Smooth muscle cell (in vitro differentiated cells): ENCODE results near the gene ZFYVE26. TPM values are rescaled to one million over a fixed set of nuclear protein-coding genes. Genes with fewer than 3 reads are reported as not detected.
"Not testable (repeated sequence)": the region's sequence is repeated elsewhere in the genome, so short reads cannot be mapped to it uniquely, and the experiment has no call there.

Experiments used
- DNase-seq: peaks from one replicate; lab custom pipeline; 2025; ENCODE audit not compliant: unreplicated experiment; lab: John Stamatoyannopoulos, UW
- H2AFZ ChIP-seq: fragments of 200-600 bp; sonication (generic); 2 replicates; pipeline ENCODE4 v1.6.0; 2016; ENCODE audit warnings: antibody characterized with exemption, low read depth, mild to moderate bottlenecking
- H3F3A ChIP-seq: fragments of 200-600 bp; sonication (generic); 2 replicates; pipeline ENCODE4 v1.6.0; 2017; ENCODE audit warnings: antibody characterized with exemption, low read depth
- H3K27ac ChIP-seq: fragments of 200-600 bp; sonication (generic); 2 replicates; pipeline ENCODE4 v1.5.1; 2016; ENCODE audit warnings: low read depth, mild to moderate bottlenecking
- H3K27me3 ChIP-seq: fragments of 200-600 bp; sonication (generic); 2 replicates; pipeline ENCODE4 v1.6.1; 2016; ENCODE audit warnings: low read depth, mild to moderate bottlenecking
- H3K36me3 ChIP-seq: fragments of 200-600 bp; sonication (generic); 2 replicates; pipeline ENCODE4 v1.5.1; 2016; ENCODE audit warnings: low read depth
- H3K4me1 ChIP-seq: fragments of 200-600 bp; sonication (generic); 2 replicates; pipeline ENCODE4 v1.5.1; 2016; ENCODE audit warnings: low read depth
- H3K4me2 ChIP-seq: fragments of 200-600 bp; sonication (generic); 2 replicates; pipeline ENCODE4 v1.6.0; 2016; ENCODE audit warnings: mild to moderate bottlenecking
- H3K4me3 ChIP-seq: fragments of 200-600 bp; sonication (generic); 2 replicates; pipeline ENCODE4 v1.5.1; 2016; ENCODE audit warnings: mild to moderate bottlenecking
- H3K79me2 ChIP-seq: fragments of 200-600 bp; sonication (generic); 2 replicates; pipeline ENCODE4 v1.6.0; 2016; ENCODE audit warnings: low read depth, mild to moderate bottlenecking
- H3K9ac ChIP-seq: fragments of 200-600 bp; sonication (generic); 2 replicates; pipeline ENCODE4 v1.6.0; 2016; ENCODE audit warnings: low read depth
- H3K9me3 ChIP-seq: fragments of 200-600 bp; sonication (generic); replicated peaks from 2 replicates; pipeline ENCODE4 v1.5.1; 2016; ENCODE audit warnings: low read depth
- H4K20me1 ChIP-seq: fragments of 200-600 bp; sonication (generic); 2 replicates; pipeline ENCODE4 v1.6.0; 2016; ENCODE audit warnings: low read depth
- CTCF ChIP-seq: fragments of 200-600 bp; sonication (generic); IDR thresholded peaks from 2 replicates; pipeline ENCODE4 v1.5.1; 2017; ENCODE audit warnings: borderline replicate concordance, mild to moderate bottlenecking, antibody characterized with exemption; ENCODE audit not compliant: insufficient read depth, poor library complexity, severe bottlenecking
- WGBS: methylation state at CpG from one replicate; pipeline ENCODE4 v1.1.7; 2016; ENCODE audit warnings: low lambda C conversion rate; 5-methylcytosine and 5-hydroxymethylcytosine counted together
- polyA plus RNA-seq: library from polyadenylated mRNA; unstranded; fragments of >200 nt; fragmentation: Nextera tagmentation; extraction: Ambion mirVana; gene quantifications from 2 replicates; pipeline ENCODE4 v1.2.1, GENCODE V29; 2016
- total RNA-seq: library from RNA; depleted of rRNA; stranded (reverse); fragments of >200 nt; gene quantifications from 2 replicates; pipeline ENCODE4 v1.2.3, GENCODE V29; 2014

Gene ZFYVE26
- total and polyA plus RNA-seq, 2 experiments from 2014 or later, result 4.5 to 42.7 TPM

- Histone ChIP-seq H3K4me1 (no peaks in the 10 kb centered on the region), H3K4me3 (no peak overlapping the region), H2AFZ (no peak overlapping the region), H3K27ac (no peak overlapping the region), H3K9ac (no peak overlapping the region), H3K4me2 (no peak overlapping the region), H3K27me3 (peaks cover 11% of the 10 kb centered on the region), H3K79me2 (no peaks in the 10 kb centered on the region), H3K36me3 (no peaks in the 10 kb centered on the region), H3F3A (no peaks in the 10 kb centered on the region), H4K20me1 (no peaks in the 10 kb centered on the region), H3K9me3 (no peaks in the 10 kb centered on the region)
- no peak for TF ChIP-seq CTCF
- WGBS, result 66% methylated on average over 3 of the region's 3 CpGs
- DNase-seq, result no peak
These were observed 94.1 kb downstream of the ZFYVE26 start for GRCh38 chr14:67722293-67722692.

- H3K36me3 ChIP-seq, result no peaks in the 10 kb centered on the region
- H3K4me3 ChIP-seq, result no peak overlapping the region
- no peaks in the 10 kb centered on the region for H3F3A ChIP-seq
- H3K27ac ChIP-seq, result no peak overlapping the region
- H4K20me1 ChIP-seq, result no peaks in the 10 kb centered on the region
- no peaks in the 10 kb centered on the region for H3K9me3 ChIP-seq
- 77% methylated on average over 5 of the region's 5 CpGs for WGBS
- no peaks in the 10 kb centered on the region for H3K4me1 ChIP-seq
- H3K9ac ChIP-seq, result no peak overlapping the region
- no peaks in the 10 kb centered on the region for H3K79me2 ChIP-seq
- no peak for TF ChIP-seq CTCF
- H3K4me2 ChIP-seq, result no peak overlapping the region
- peaks cover 11% of the 10 kb centered on the region for H3K27me3 ChIP-seq
- H2AFZ ChIP-seq, result no peak overlapping the region
- no peak for DNase-seq
These were observed 94.5 kb downstream of the ZFYVE26 start for GRCh38 chr14:67721875-67722274.

DNA sequence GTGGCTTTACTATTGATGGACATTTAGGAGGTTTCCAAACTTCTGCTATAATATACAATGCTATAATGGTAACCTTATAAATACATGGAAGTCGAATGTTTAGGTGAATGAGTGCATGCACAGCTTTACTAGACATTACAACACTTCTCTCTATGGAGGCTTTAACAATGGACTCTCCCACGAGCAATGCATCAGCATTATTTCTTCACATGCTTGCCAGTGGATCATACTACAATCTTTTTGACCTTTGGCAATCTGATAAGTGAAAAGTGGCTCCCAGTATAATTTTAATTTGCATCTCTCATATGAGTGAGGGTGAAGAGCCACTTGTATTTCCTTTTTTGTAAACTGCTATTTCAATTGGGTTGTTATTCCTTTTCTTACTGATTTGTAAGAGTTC is 96.5 kb downstream of the ZFYVE26 start:
- no peaks in the 10 kb centered on the region for H3K79me2 ChIP-seq
- no peak overlapping the region for H3K4me2 ChIP-seq
- H3F3A ChIP-seq, result no peaks in the 10 kb centered on the region
- peaks cover 11% of the 10 kb centered on the region for H3K27me3 ChIP-seq
- no peaks in the 10 kb centered on the region for H3K9me3 ChIP-seq
- DNase-seq, result no peak
- no peak overlapping the region for H3K9ac ChIP-seq
- no peaks in the 10 kb centered on the region for H3K36me3 ChIP-seq
- H2AFZ ChIP-seq, result no peak overlapping the region
- no peaks in the 10 kb centered on the region for H3K4me1 ChIP-seq
- no peak overlapping the region for H3K4me3 ChIP-seq
- WGBS, result 50% methylated on average over 2 of the region's 2 CpGs
- no peak overlapping the region for H3K27ac ChIP-seq
- H4K20me1 ChIP-seq, result no peaks in the 10 kb centered on the region
- TF ChIP-seq CTCF, result no peak

- H3K4me2 ChIP-seq, H3K27ac ChIP-seq, H3K9ac ChIP-seq, H2AFZ ChIP-seq, H3F3A ChIP-seq, H3K4me1 ChIP-seq, H3K79me2 ChIP-seq, H3K4me3 ChIP-seq, H3K9me3 ChIP-seq, H3K36me3 ChIP-seq, DNase-seq, H4K20me1 ChIP-seq: not testable (repeated sequence)
- WGBS, result 85% methylated on average over 3 of the region's 3 CpGs
- peaks cover 11% of the 10 kb centered on the region for H3K27me3 ChIP-seq
These were observed 97.0 kb downstream of the ZFYVE26 start for GRCh38 chr14:67719385-67719784.
